IPS-18c (cell line): Measurements from ENCODE around the gene PEMT.

Source experiments
- H3K4me3 ChIP-seq: 2 replicates; pipeline ENCODE4 v1.7.0; 2013; ENCODE audit warnings: low read depth, mild to moderate bottlenecking, low read length, moderate library complexity; ENCODE audit not compliant: insufficient read depth
- H3K9me3 ChIP-seq: one replicate; pipeline ENCODE4 v1.6.1; 2013; ENCODE audit warnings: mild to moderate bottlenecking, low read length, moderate library complexity; ENCODE audit not compliant: control insufficient read depth, insufficient read depth

Gene PEMT

GRCh38 chr17:17612085-17613022, 20.8 kb upstream of the PEMT start:
- no peak overlapping the region for H3K4me3 ChIP-seq
- H3K9me3 ChIP-seq: peaks cover 3% of the 10 kb centered on the region

GRCh38 chr17:17609121-17609520, 17.6 kb upstream of the PEMT start:
- H3K9me3 ChIP-seq: peaks cover 3% of the 10 kb centered on the region
- peak overlapping the region; percentile 15; the same call in 1 of the 2 replicates for H3K4me3 ChIP-seq

- no peak overlapping the region for H3K4me3 ChIP-seq
Observed at GRCh38 chr17:17606416-17607000, 15.0 kb upstream of the PEMT start.

DNA sequence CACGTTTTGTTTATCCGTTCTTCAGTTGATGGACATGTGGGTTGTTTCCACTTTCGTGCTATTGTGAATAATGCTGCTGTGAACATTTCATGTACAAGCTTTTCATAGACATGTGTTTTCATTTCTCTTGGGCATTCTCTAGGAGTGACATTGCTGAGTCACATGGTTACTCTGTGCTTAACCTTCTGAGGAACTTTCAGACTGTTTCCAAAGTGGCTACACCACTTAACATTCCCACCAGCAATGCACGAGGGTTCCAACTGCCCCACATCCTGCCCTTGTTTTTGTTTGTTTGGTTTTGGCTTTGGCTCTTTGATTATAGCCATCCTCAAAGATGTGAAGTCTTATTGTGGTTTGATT, 14.2 kb upstream of the PEMT start:
- Histone ChIP-seq H3K4me3 (no peak overlapping the region), H3K9me3 (peaks cover 3% of the 10 kb centered on the region)

More at GRCh38 chr17:17606416-17607000, 15.0 kb upstream of the PEMT start:
- H3K9me3 ChIP-seq: peaks cover 3% of the 10 kb centered on the region

- no peak overlapping the region for H3K4me3 ChIP-seq
Observed at GRCh38 chr17:17605083-17605728, 13.7 kb upstream of the PEMT start.

DNA sequence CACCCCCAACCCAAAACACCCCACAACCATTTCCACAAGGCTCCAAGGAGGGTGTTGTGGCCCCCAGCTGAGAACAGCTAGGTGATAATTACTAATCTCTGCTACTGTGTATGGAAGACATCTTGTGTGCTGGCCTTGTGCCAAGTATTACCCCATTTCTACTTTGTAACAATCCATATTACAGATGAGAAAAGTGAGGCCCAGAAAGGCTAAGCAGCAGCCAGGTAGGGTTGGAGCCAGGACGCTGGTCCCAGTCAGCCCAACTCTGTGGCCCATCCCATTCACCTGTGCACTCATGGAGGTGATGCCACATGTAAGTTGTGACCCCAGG, 12.4 kb upstream of the PEMT start:
- H3K9me3 ChIP-seq: no peaks in the 10 kb centered on the region
- no peak overlapping the region for H3K4me3 ChIP-seq

More at GRCh38 chr17:17605083-17605728, 13.7 kb upstream of the PEMT start:
- H3K9me3 ChIP-seq: peaks cover 3% of the 10 kb centered on the region

- no peak overlapping the region for H3K4me3 ChIP-seq
- no peaks in the 10 kb centered on the region for H3K9me3 ChIP-seq
Observed at GRCh38 chr17:17603178-17603894, 11.8 kb upstream of the PEMT start.

GRCh38 chr17:17599965-17600364, 8.5 kb upstream of the PEMT start:
- H3K4me3 ChIP-seq: no peak overlapping the region
- H3K9me3 ChIP-seq: no peaks in the 10 kb centered on the region

- no peaks in the 10 kb centered on the region for H3K9me3 ChIP-seq
Observed at GRCh38 chr17:17598003-17598402, 6.5 kb upstream of the PEMT start.

DNA sequence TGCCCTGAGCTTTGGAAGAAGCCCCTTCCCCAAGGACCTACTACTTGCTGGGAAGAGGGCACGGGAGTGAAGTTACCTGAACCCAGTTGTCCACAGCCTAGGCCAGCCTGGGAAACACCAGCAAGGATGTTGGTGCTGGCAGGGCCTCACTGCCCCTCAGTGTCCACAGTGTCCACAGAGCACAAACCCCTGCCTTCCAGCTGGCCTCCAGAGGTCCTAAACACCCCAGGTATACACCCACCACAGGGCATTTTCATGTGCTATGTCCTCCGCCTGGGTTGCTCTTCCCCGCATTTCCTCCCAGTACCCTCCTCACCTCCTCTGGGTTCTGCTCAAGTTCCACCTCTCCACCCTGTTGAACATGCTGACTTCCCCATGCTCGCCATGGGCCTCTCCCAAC, 4.2 kb upstream of the PEMT start:
- no peaks in the 10 kb centered on the region for H3K9me3 ChIP-seq
- no peak overlapping the region for H3K4me3 ChIP-seq

More at GRCh38 chr17:17598003-17598402, 6.5 kb upstream of the PEMT start:
- no peak overlapping the region for H3K4me3 ChIP-seq

DNA sequence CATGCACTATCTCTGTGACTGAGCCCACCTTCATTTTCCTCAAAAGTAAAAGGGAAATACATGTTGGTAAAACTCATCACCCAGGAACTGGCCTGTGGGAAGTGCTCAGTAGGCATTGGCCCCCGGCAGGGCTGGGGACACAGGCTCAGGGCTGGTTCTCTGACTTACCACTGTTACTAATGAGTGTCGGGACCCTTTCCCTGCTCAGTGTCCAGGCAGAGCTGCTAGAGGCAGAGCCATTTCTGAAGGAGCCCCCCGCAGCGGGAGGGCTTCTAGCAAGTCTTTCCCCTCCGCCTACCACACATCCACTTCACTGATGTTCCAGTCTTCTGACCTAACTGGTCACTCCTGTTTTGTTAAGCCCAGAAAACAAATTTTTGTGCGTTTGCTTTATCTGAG, 1.7 kb upstream of the PEMT start:
- H3K4me3 ChIP-seq: no peak overlapping the region
- H3K9me3 ChIP-seq: no peaks in the 10 kb centered on the region

GRCh38 chr17:17590883-17591354, 589 bp downstream of the PEMT start:
- H3K4me3 ChIP-seq: peak overlapping the region; percentile 70
- H3K9me3 ChIP-seq: no peaks in the 10 kb centered on the region

DNA sequence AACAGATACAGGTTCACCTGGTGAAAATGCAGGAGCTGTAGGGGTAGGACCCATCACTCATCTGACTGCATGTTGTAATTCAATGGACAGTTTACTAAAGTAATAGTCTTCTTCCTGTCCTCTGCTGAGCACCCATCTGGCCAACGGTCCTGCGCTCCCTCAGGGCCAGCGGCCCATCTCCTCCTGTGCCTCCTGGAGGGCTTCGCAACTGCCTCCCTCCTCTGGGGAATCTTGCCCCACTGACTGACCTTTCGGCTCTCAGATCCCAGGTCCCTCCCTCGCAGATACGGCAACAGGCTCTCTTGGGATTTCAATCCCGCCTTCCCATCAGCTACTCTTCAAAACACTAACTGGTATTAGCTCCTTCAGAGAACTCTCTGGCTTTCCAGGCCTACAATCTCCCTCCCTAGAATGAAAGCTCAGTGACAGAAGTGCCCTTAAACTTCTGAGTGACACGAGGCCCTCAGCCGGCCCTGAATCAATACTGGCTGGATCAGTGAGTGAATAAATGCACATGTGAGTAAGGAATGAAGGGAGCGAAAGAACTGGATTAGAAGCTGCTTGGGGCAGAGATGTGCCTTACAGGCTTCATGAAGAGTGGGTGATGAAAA, 1.3 kb downstream of the PEMT start:
- peak overlapping the region; percentile 70 for H3K4me3 ChIP-seq
- no peaks in the 10 kb centered on the region for H3K9me3 ChIP-seq

DNA sequence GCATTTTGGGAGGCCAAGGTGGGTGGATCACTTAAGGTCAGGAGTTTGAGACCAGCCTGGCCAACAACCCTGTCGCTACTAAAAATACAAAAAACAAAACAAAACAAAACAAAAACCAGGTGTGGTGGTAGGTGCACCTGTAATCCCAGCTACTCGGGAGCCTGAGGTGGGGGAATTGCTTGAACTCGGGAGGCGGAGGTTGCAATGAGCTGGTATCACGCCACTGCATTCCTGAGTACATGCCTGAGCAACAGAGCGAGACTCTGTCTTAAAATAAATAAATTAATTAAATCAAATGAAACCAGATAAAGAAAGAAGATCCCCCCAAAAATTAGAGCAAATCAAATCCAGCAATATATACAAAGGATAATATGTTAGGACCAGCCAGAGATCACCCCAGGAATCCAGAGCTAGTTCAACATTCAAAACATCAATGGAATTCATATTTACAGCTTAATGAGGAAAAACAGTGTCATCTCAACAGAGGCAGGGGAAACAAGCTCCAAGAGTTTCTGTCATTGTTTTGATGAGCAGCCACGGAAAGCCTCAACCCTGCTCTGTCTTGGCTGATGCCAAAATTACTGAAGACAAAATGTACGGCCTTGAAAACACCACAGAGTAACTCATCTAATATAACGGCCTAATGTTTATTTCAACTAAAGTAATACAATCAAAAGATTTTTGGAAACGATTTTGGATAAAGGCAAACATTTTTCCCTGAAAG, 3.7 kb downstream of the PEMT start:
- Histone ChIP-seq H3K4me3 (no peak overlapping the region), H3K9me3 (no peaks in the 10 kb centered on the region)

- H3K4me3 ChIP-seq: no peak overlapping the region
- no peaks in the 10 kb centered on the region for H3K9me3 ChIP-seq
Observed at GRCh38 chr17:17582372-17582771, 9.1 kb downstream of the PEMT start.

- H3K4me3 ChIP-seq: no peak overlapping the region
Observed at GRCh38 chr17:17581509-17581908, 10.0 kb downstream of the PEMT start.

More at GRCh38 chr17:17581509-17581908, 10.0 kb downstream of the PEMT start:
- H3K9me3 ChIP-seq: no peaks in the 10 kb centered on the region
